ENCODE data around the gene RNU1-2. TPM values are rescaled to one million over a fixed set of nuclear protein-coding genes. Genes with fewer than 3 reads are reported as not detected.
"Not testable (repeated sequence)": the region's sequence is repeated elsewhere in the genome, so short reads cannot be mapped to it uniquely, and the experiment has no call there.

The RNU1-2 gene
- total RNA-seq, 1 donor from 2014 or later = 5,262 TPM

DNA sequence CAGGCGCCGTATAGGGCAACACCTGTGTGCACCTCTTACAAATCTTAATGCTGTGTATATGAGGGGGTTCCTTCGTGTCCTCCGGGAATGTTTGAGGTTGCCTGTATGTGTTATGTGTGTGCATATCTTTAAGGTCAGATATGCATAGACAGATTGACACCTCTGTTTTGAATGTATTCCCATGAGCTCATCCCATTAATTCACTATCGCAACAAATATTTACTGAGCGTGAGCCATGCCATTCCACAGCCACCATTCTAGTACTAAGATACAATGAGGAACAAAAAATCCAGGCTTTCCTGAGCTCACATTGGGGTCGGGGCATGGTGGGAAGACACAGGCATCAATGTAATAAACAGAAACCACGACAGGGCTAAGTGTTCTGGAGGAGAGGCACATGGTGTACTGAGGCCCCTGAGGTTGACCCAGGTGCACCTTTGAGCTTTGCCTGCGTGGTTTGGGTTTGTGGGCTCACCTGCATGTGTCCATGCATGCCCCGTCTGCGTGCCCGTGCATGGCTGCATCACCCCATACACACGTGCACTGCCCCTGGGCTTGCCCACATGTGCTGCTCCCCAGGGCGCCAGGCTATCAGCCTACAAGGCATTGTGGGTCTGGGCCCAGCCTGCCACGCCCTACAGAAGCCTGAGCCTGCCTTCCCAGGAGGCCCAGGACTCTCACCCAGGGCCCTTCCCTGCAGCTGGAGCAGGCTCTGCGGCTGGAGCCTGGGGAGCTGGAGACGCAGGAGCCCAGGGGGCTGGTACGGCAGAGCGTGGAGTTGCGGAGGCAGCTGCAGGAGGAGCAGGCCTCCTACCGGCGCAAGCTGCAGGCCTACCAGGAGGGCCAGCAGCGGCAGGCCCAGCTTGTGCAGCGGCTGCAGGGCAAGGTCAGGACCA is 33.6 kb downstream of the RNU1-2 start:
- peak; percentile 70 for DNase-seq (ENCODE audit: low read depth)
- TF ChIP-seq, protein P1, sequence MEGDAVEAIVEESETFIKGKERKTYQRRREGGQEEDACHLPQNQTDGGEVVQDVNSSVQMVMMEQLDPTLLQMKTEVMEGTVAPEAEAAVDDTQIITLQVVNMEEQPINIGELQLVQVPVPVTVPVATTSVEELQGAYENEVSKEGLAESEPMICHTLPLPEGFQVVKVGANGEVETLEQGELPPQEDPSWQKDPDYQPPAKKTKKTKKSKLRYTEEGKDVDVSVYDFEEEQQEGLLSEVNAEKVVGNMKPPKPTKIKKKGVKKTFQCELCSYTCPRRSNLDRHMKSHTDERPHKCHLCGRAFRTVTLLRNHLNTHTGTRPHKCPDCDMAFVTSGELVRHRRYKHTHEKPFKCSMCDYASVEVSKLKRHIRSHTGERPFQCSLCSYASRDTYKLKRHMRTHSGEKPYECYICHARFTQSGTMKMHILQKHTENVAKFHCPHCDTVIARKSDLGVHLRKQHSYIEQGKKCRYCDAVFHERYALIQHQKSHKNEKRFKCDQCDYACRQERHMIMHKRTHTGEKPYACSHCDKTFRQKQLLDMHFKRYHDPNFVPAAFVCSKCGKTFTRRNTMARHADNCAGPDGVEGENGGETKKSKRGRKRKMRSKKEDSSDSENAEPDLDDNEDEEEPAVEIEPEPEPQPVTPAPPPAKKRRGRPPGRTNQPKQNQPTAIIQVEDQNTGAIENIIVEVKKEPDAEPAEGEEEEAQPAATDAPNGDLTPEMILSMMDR (IDR thresholded peaks at IDR 0.05; ENCODE audit: insufficient read depth, low read length, severe bottlenecking) = peak; percentile 5
- H3K27me3 ChIP-seq (ENCODE audit: control insufficient read depth, insufficient read depth, low read length); H3K4me3 ChIP-seq (ENCODE audit: low read depth, low read length); H3K36me3 ChIP-seq (ENCODE audit: control insufficient read depth, insufficient read depth, low read length); FAIRE-seq: not testable (repeated sequence)

DNA sequence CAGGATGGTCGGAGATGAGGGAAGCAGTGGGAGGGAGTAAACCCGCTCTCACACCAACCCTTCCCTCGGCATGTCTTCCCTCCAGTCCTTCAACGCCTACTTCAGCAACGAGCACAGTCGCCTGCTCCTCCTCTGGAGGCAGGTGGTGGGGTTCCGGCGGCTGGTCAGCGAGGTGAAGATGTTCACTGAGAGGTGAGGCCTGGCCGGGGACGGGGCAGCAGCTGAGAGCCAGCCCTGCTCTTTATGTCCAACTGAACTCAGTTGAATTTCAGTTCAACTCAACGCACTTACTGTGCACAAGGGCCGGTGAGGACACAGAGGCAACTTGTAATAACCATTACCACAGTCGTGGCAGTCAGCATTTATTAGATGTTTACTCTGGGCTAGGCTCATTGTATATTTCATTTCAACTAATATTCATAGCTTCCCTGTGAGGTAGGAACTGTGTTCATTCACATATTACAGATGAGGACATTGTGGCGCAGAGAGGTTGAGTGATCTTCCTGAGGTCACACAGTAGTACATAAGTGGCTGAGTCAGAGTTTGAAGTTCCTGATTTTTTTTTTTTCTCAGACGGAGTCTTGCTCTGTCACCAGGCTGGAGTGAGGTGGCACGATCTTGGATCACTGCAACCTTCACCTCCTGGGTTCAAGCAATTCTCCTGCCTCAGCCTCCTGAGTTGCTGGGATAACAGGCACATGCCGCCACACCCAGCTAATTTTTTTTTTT is 35.6 kb downstream of the RNU1-2 start:
- H3K27me3 ChIP-seq (ENCODE audit: control insufficient read depth, insufficient read depth, low read length); H3K4me3 ChIP-seq (ENCODE audit: low read depth, low read length); FAIRE-seq; H3K36me3 ChIP-seq (ENCODE audit: control insufficient read depth, insufficient read depth, low read length): not testable (repeated sequence)
- peak; percentile 32 for DNase-seq (ENCODE audit: low read depth)

DNA sequence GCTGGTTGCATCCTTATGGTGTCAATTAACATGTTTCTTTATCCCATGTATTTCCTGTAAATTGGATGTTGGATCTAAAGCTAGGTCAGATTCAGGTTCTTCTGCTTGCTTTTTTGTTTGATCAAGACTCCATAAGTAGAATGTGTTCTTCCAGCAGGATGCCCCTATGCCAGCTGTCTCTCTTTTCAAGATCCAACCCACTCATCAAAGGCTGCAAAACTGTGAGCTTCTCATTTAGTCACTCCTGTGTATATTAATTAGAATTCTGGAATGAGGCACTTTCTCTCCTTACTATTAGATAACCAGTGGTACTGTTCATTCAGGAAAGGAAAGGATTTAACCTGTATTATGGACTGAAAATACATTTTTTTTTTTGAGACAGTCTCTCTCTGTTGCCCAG is 38.2 kb downstream of the RNU1-2 start:
- not testable (repeated sequence) for H3K4me3 ChIP-seq (ENCODE audit: low read depth, low read length); FAIRE-seq; H3K27me3 ChIP-seq (ENCODE audit: control insufficient read depth, insufficient read depth, low read length); DNase-seq (ENCODE audit: low read depth)
- H3K36me3 ChIP-seq (ENCODE audit: control insufficient read depth, insufficient read depth, low read length) = peaks cover 12% of the 10 kb centered on the region

DNA sequence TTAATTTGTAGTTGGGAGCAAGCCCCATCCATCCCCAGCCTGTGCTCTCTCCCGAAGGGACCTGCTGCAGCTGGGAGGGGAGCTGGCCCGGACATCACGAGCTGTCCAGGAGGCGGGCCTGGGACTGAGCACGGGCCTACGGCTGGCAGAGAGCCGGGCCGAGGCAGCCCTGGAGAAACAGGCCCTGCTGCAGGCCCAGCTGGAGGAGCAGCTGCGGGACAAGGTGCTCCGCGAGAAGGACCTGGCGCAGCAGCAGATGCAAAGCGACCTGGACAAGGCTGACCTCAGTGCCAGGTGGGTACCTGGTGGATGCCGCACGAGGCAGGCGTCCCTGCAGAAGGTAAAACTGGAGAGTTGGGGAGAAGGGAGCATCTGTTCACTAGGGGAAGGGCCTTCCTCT is 40.8 kb downstream of the RNU1-2 start:
- peaks cover 12% of the 10 kb centered on the region for H3K36me3 ChIP-seq (ENCODE audit: control insufficient read depth, insufficient read depth, low read length)
- FAIRE-seq; DNase-seq (ENCODE audit: low read depth); H3K27me3 ChIP-seq (ENCODE audit: control insufficient read depth, insufficient read depth, low read length); H3K4me3 ChIP-seq (ENCODE audit: low read depth, low read length): not testable (repeated sequence)

- Histone ChIP-seq H3K4me3 (ENCODE audit: low read depth, low read length) (no peak overlapping the region), H3K36me3 (ENCODE audit: control insufficient read depth, insufficient read depth, low read length) (peaks cover 11% of the 10 kb centered on the region), H3K27me3 (ENCODE audit: control insufficient read depth, insufficient read depth, low read length) (no peaks in the 10 kb centered on the region)
- DNase-seq (ENCODE audit: low read depth) (no peak), FAIRE-seq (no peak)
- TF ChIP-seq, protein P1 (IDR thresholded peaks at IDR 0.05; ENCODE audit: insufficient read depth, low read length, severe bottlenecking) = no peak
Measured at GRCh38 chr1:16938351-16939321, 42.9 kb downstream of the RNU1-2 start.

DNA sequence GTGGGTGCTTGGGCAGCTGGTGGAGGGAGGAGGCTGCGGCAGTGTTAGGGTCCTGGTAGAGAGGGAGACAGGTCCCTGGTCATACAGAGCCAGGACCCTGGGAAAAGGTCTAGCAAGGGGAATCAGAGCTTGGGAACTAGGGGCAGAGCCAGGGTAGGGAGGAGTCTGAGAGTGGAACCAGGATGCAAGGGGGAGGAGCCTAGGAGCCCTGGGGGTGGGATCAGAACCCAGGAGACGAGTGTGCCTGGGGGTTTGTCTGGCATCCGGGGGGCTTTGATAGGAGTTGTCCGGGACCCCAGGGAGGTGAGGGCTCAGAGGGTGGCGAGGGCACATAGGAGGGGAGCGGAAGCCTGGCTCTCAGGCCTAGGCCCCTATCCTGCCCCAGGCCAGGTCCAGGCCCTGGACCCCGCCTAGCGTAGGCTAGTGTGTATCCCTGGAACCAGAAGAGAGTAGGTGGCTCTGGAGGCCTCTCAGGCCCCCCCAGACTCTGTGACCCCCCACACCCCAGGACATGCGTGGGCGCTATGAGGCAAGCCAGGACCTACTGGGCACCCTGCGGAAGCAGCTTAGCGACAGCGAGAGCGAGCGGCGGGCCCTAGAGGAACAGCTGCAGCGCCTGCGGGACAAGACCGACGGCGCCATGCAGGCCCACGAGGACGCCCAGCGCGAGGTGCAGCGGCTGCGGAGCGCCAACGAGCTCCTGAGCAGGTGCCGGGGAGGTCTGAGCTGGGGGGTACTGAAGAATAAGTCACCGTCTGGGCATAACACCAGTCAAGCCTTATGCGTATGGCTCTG is 43.8 kb downstream of the RNU1-2 start:
- H3K27me3 ChIP-seq (ENCODE audit: control insufficient read depth, insufficient read depth, low read length); DNase-seq (ENCODE audit: low read depth); H3K4me3 ChIP-seq (ENCODE audit: low read depth, low read length): not testable (repeated sequence)
- peak; percentile 95 for FAIRE-seq
- H3K36me3 ChIP-seq (ENCODE audit: control insufficient read depth, insufficient read depth, low read length) = peaks cover 12% of the 10 kb centered on the region

DNA sequence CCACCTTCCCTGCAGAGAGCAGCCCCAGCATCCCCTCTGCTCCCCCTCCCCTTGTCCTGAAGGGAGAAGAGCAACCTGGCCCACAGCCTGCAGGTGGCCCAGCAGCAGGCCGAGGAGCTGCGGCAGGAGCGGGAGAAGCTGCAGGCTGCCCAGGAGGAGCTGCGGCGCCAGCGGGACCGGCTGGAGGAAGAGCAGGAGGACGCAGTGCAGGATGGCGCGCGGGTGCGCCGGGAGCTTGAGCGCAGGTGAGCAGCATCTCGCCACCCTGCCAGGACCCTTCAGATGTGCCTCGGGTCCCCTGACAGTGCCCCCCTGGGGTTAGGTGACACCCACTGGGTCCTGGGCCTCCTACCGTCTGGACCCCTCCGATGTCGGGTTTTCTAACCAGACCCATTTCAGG is 48.3 kb downstream of the RNU1-2 start:
- TF ChIP-seq, protein P1 (IDR thresholded peaks at IDR 0.05; ENCODE audit: insufficient read depth, low read length, severe bottlenecking) = no peak
- H3K36me3 ChIP-seq (ENCODE audit: control insufficient read depth, insufficient read depth, low read length) = peaks cover 11% of the 10 kb centered on the region
- H3K27me3 ChIP-seq (ENCODE audit: control insufficient read depth, insufficient read depth, low read length) = no peaks in the 10 kb centered on the region
- no peak for DNase-seq (ENCODE audit: low read depth)
- FAIRE-seq = no peak
- no peak overlapping the region for H3K4me3 ChIP-seq (ENCODE audit: low read depth, low read length)

DNA sequence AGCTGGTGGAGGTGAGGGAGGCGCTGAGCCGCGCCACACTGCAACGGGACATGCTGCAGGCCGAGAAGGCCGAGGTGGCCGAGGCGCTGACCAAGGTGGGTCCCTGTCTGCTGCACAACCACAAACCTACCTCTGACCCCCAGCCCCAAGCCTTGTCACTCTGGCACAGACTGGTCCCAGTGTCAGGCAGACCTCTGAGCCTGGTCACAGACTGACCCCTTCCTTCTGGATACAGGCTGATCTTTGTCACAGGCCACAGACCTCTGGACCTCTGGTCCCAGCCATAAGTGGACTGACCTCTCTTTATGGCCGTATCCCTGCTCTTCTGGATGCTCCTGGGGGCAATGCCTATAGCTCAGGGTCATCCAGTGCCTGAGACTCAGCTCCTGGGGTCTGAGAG is 49.7 kb downstream of the RNU1-2 start:
- not testable (repeated sequence) for H3K27me3 ChIP-seq (ENCODE audit: control insufficient read depth, insufficient read depth, low read length); DNase-seq (ENCODE audit: low read depth); H3K4me3 ChIP-seq (ENCODE audit: low read depth, low read length)
- peaks cover 11% of the 10 kb centered on the region for H3K36me3 ChIP-seq (ENCODE audit: control insufficient read depth, insufficient read depth, low read length)
- peak; percentile 68 for FAIRE-seq

Data from bronchial epithelial cell (primary cell).